Liver (tissue), 9 donors: ENCODE measurements around the gene HOXD4. TPM values are rescaled to one million over a fixed set of nuclear protein-coding genes. Genes with fewer than 3 reads are reported as not detected.

Source experiments
- DNase-seq: peaks from one replicate; pipeline ENCODE4 v3.0.0-alpha.2; 2017; ENCODE audit warnings: low spot score
- H3K27ac ChIP-seq, 2 donors: one replicate each; pipeline ENCODE4 v1.7.0; 2013; ENCODE audit warnings: inconsistent platforms in 2 of 2, low read length in 2 of 2, control low read depth in 1 of 2, low read depth in 1 of 2, mild to moderate bottlenecking in 1 of 2
- H3K27me3 ChIP-seq, 4 donors: one replicate each; pipeline versions ENCODE4 v1.6.1 to v1.7.0; 2013; ENCODE audit warnings: low read length in 3 of 4, inconsistent platforms in 1 of 4, mild to moderate bottlenecking in 1 of 4, moderate library complexity in 1 of 4; ENCODE audit not compliant: control insufficient read depth in 4 of 4, insufficient read depth in 4 of 4
- H3K36me3 ChIP-seq, 4 donors: one replicate each; pipeline versions ENCODE4 v1.6.1 to v1.7.0; 2013; ENCODE audit warnings: low read length in 3 of 4, mild to moderate bottlenecking in 3 of 4, low read depth in 1 of 4, moderate library complexity in 1 of 4; ENCODE audit not compliant: control insufficient read depth in 4 of 4, insufficient read depth in 3 of 4
- H3K4me1 ChIP-seq, 4 donors: one replicate each; pipeline versions ENCODE4 v1.6.1 to v1.7.0; 2013; ENCODE audit warnings: low read length in 3 of 4, mild to moderate bottlenecking in 3 of 4, moderate library complexity in 1 of 4; ENCODE audit not compliant: control insufficient read depth in 4 of 4, insufficient read depth in 4 of 4
- H3K4me3 ChIP-seq, 3 donors: one replicate each; pipeline versions ENCODE4 v1.6.1 to v1.7.0; 2013; ENCODE audit warnings: low read length in 3 of 3, control low read depth in 1 of 3, low read depth in 1 of 3, mild to moderate bottlenecking in 1 of 3
- H3K9ac ChIP-seq, 2 donors: one replicate each; pipeline ENCODE4 v1.7.0; 2013; ENCODE audit warnings: low read length in 2 of 2, mild to moderate bottlenecking in 2 of 2, moderate library complexity in 2 of 2, control low read depth in 1 of 2, low read depth in 1 of 2
- H3K9me3 ChIP-seq, 4 donors: one replicate each; pipeline versions ENCODE4 v1.6.1 to v1.7.0; 2013; ENCODE audit warnings: low read length in 3 of 4; ENCODE audit not compliant: control insufficient read depth in 4 of 4
- EGR1 ChIP-seq, 2 donors: IDR thresholded peaks; 2 replicates each; pipeline ENCODE4 v1.6.1; 2016 to 2018; ENCODE audit warnings: antibody characterized with exemption in 2 of 2, low read depth in 2 of 2
- FOXA1 ChIP-seq: IDR thresholded peaks from 2 replicates; pipeline ENCODE4 v1.6.1; 2016; ENCODE audit warnings: antibody characterized with exemption
- FOXA2 ChIP-seq: IDR thresholded peaks from 2 replicates; pipeline ENCODE4 v1.6.1; 2016; ENCODE audit warnings: antibody characterized with exemption
- GABPA ChIP-seq, 2 donors: IDR thresholded peaks in 1 of 2; conservative IDR thresholded peaks in 1 of 2; 2 replicates each; pipeline ENCODE4 v1.6.1; 2016; ENCODE audit warnings: antibody characterized with exemption in 2 of 2, mild to moderate bottlenecking in 1 of 2, moderate library complexity in 1 of 2
- HNF4A ChIP-seq, 2 donors: conservative IDR thresholded peaks; 2 replicates each; pipeline ENCODE4 v1.6.1; 2016; ENCODE audit warnings: antibody characterized with exemption in 2 of 2, mild to moderate bottlenecking in 2 of 2
- HNF4G ChIP-seq: IDR thresholded peaks from 2 replicates; pipeline ENCODE4 v1.6.1; 2016; ENCODE audit warnings: antibody characterized with exemption
- JUND ChIP-seq, 2 donors: IDR thresholded peaks; 2 replicates each; pipeline ENCODE4 v1.6.1; 2016; ENCODE audit warnings: antibody characterized with exemption in 2 of 2
- NR2F2 ChIP-seq: IDR thresholded peaks from 2 replicates; pipeline ENCODE4 v1.6.1; 2016; ENCODE audit warnings: antibody characterized with exemption
- RAD21 ChIP-seq, 2 donors: IDR thresholded peaks; 2 replicates each; pipeline ENCODE4 v1.6.1; 2016; ENCODE audit warnings: antibody characterized with exemption in 2 of 2, mild to moderate bottlenecking in 2 of 2
- RXRA ChIP-seq, 2 donors: IDR thresholded peaks; 2 replicates each; pipeline ENCODE4 v1.6.1; 2017 to 2018; ENCODE audit warnings: antibody characterized with exemption in 2 of 2, mild to moderate bottlenecking in 1 of 2
- SP1 ChIP-seq: IDR thresholded peaks from 2 replicates; pipeline ENCODE4 v1.6.1; 2018; ENCODE audit warnings: antibody characterized with exemption, mild to moderate bottlenecking
- TAF1 ChIP-seq: conservative IDR thresholded peaks from 2 replicates; pipeline ENCODE4 v1.6.1; 2016; ENCODE audit warnings: antibody characterized with exemption, mild to moderate bottlenecking
- YY1 ChIP-seq: IDR thresholded peaks from 2 replicates; pipeline ENCODE4 v1.6.1; 2016; ENCODE audit warnings: antibody characterized with exemption, mild to moderate bottlenecking
- WGBS: extraction: QIAGEN DNeasy Blood & Tissue Kit; methylation state at CpG from one replicate; pipeline ENCODE4 v1.1.7; 2013; 5-methylcytosine and 5-hydroxymethylcytosine counted together
- polyA plus RNA-seq, 2 donors: library from polyadenylated mRNA; stranded (reverse) in 1 of 2; unstranded in 1 of 2; fragments of 200-250 nt in 1 of 2; fragments of >200 nt in 1 of 2; fragmentation: Nextera tagmentation in 1 of 2; extraction: Ambion mirVana in 1 of 2; gene quantifications; one replicate each; pipeline versions ENCODE4 v1.2.1 to v1.2.3, GENCODE V29; 2013 to 2015
- total RNA-seq, 2 donors: library from RNA; depleted of rRNA; stranded (reverse); fragments of >200 nt; gene quantifications; one replicate each; pipeline ENCODE4 v1.2.3, GENCODE V29; 2014
- TF ChIP-seq, protein P1 (sequence below): IDR thresholded peaks from 2 replicates; pipeline ENCODE4 v1.6.1; 2016; ENCODE audit warnings: antibody characterized with exemption
- TF ChIP-seq, protein P2 (sequence below): IDR thresholded peaks from 2 replicates; pipeline ENCODE4 v1.6.1; 2016; ENCODE audit warnings: antibody characterized with exemption, mild to moderate bottlenecking
- TF ChIP-seq, protein P3 (sequence below): IDR thresholded peaks from 2 replicates; pipeline ENCODE4 v1.6.1; 2016; ENCODE audit warnings: antibody characterized with exemption
- TF ChIP-seq, protein P4 (sequence below): IDR thresholded peaks from 2 replicates; pipeline ENCODE4 v1.6.1; 2016; ENCODE audit warnings: antibody characterized with exemption
- TF ChIP-seq, protein P5 (sequence below): fragments of 150-350 bp; IDR thresholded peaks from 2 replicates; pipeline ENCODE4 v1.5.1; 2017; ENCODE audit warnings: improper control_type of control experiment, low read depth, low read length; ENCODE audit not compliant: missing input control
- donor health status: healthy.
- donor health status: healthy.
- donor health status: healthy.
- donor health status: healthy.
- donor health status: healthy.

Gene HOXD4
- total and polyA plus RNA-seq, 4 donors: not detected

DNA sequence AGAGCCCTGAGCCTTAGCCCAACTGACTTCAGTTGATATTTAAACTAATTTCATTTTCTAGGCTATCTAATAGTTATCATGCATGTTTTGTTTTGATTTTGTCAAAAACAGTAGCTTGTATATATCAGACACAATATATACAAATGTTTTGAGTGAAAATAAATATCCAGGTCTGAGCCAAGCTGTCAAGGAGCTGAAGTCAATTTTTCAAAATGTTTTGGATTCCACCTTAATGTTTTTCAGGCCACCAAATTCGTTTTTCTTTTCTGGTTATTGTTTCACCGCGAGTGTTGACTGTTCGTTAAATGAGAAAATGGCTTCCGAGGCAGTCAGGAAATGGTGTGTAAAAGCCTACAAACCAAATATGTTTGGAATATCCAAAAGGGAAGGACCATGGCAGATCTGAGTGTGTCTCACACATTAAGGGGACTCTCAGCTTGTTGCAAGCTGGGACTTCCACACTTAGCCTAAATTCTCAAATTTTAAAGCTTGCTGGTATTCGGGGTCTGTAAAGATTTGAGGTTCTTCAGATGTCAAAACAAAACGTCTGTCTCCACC is 49.0 kb upstream of the HOXD4 start:
- no peak for TF ChIP-seq HNF4A (conservative IDR thresholded peaks at IDR 0.05)
- TF ChIP-seq RAD21 (IDR thresholded peaks at IDR 0.05): no peak
- TF ChIP-seq, protein P1, sequence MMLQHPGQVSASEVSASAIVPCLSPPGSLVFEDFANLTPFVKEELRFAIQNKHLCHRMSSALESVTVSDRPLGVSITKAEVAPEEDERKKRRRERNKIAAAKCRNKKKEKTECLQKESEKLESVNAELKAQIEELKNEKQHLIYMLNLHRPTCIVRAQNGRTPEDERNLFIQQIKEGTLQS: no peak
- no peak for TF ChIP-seq RXRA (IDR thresholded peaks at IDR 0.05)
- Histone ChIP-seq H3K4me3 (no peak overlapping the region), H3K4me1 (peaks cover 0 to 23% (median 6%) of the 10 kb centered on the region in 4 donors), H3K27ac (no peak overlapping the region), H3K27me3 (peaks cover 27 to 70% (median 37%) of the 10 kb centered on the region in 4 donors), H3K9me3 (no peaks in the 10 kb centered on the region), H3K36me3 (no peaks in the 10 kb centered on the region), H3K9ac (no peak overlapping the region)
- no peak for DNase-seq
- 16% methylated on average over 7 of the region's 7 CpGs for WGBS

DNA sequence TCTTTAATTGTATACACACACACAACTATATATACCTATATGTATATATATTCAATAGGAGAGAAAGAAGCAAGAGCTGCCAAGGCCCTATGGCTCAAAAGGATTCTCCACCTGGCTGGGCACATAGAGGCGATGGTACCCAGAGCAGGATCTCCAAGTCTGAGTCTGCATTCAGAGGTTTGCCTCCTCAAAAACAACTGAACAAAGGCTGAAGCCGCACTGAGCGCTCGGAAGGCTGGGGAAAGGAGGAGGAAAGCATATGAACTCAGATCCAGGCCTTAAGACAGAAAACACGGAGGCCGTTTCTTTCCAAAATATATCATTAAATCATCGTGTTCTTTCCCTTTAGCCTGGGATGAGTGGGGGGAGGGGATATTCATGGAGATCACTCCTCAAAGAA is 48.2 kb upstream of the HOXD4 start:
- peaks cover 26 to 66% (median 37%) of the 10 kb centered on the region in 4 donors for H3K27me3 ChIP-seq
- no peak for TF ChIP-seq JUND (IDR thresholded peaks at IDR 0.05)
- TF ChIP-seq, protein P2, sequence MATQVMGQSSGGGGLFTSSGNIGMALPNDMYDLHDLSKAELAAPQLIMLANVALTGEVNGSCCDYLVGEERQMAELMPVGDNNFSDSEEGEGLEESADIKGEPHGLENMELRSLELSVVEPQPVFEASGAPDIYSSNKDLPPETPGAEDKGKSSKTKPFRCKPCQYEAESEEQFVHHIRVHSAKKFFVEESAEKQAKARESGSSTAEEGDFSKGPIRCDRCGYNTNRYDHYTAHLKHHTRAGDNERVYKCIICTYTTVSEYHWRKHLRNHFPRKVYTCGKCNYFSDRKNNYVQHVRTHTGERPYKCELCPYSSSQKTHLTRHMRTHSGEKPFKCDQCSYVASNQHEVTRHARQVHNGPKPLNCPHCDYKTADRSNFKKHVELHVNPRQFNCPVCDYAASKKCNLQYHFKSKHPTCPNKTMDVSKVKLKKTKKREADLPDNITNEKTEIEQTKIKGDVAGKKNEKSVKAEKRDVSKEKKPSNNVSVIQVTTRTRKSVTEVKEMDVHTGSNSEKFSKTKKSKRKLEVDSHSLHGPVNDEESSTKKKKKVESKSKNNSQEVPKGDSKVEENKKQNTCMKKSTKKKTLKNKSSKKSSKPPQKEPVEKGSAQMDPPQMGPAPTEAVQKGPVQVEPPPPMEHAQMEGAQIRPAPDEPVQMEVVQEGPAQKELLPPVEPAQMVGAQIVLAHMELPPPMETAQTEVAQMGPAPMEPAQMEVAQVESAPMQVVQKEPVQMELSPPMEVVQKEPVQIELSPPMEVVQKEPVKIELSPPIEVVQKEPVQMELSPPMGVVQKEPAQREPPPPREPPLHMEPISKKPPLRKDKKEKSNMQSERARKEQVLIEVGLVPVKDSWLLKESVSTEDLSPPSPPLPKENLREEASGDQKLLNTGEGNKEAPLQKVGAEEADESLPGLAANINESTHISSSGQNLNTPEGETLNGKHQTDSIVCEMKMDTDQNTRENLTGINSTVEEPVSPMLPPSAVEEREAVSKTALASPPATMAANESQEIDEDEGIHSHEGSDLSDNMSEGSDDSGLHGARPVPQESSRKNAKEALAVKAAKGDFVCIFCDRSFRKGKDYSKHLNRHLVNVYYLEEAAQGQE: no peak
- TF ChIP-seq YY1: no peak
- TF ChIP-seq FOXA2: no peak
- TF ChIP-seq RXRA (IDR thresholded peaks at IDR 0.05): no peak
- TF ChIP-seq SP1: no peak
- no peak for TF ChIP-seq NR2F2
- no peak for TF ChIP-seq HNF4G
- no peak for TF ChIP-seq GABPA (IDR thresholded peaks at IDR 0.05 in 1 of 2, conservative IDR thresholded peaks at IDR 0.05 in 1 of 2)
- TF ChIP-seq, protein P3, sequence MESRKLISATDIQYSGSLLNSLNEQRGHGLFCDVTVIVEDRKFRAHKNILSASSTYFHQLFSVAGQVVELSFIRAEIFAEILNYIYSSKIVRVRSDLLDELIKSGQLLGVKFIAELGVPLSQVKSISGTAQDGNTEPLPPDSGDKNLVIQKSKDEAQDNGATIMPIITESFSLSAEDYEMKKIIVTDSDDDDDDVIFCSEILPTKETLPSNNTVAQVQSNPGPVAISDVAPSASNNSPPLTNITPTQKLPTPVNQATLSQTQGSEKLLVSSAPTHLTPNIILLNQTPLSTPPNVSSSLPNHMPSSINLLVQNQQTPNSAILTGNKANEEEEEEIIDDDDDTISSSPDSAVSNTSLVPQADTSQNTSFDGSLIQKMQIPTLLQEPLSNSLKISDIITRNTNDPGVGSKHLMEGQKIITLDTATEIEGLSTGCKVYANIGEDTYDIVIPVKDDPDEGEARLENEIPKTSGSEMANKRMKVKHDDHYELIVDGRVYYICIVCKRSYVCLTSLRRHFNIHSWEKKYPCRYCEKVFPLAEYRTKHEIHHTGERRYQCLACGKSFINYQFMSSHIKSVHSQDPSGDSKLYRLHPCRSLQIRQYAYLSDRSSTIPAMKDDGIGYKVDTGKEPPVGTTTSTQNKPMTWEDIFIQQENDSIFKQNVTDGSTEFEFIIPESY: no peak
- TF ChIP-seq, protein P4, sequence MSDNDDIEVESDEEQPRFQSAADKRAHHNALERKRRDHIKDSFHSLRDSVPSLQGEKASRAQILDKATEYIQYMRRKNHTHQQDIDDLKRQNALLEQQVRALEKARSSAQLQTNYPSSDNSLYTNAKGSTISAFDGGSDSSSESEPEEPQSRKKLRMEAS: no peak
- no peak for TF ChIP-seq TAF1
- no peak for TF ChIP-seq FOXA1
- TF ChIP-seq HNF4A (conservative IDR thresholded peaks at IDR 0.05): no peak
- TF ChIP-seq, protein P1: no peak
- TF ChIP-seq RAD21 (IDR thresholded peaks at IDR 0.05): no peak
- TF ChIP-seq, protein P5, sequence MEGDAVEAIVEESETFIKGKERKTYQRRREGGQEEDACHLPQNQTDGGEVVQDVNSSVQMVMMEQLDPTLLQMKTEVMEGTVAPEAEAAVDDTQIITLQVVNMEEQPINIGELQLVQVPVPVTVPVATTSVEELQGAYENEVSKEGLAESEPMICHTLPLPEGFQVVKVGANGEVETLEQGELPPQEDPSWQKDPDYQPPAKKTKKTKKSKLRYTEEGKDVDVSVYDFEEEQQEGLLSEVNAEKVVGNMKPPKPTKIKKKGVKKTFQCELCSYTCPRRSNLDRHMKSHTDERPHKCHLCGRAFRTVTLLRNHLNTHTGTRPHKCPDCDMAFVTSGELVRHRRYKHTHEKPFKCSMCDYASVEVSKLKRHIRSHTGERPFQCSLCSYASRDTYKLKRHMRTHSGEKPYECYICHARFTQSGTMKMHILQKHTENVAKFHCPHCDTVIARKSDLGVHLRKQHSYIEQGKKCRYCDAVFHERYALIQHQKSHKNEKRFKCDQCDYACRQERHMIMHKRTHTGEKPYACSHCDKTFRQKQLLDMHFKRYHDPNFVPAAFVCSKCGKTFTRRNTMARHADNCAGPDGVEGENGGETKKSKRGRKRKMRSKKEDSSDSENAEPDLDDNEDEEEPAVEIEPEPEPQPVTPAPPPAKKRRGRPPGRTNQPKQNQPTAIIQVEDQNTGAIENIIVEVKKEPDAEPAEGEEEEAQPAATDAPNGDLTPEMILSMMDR: no peak
- no peak for TF ChIP-seq EGR1 (IDR thresholded peaks at IDR 0.05; ENCODE audit: low read depth in 2 of 2)
- 25% methylated on average over 7 of the region's 7 CpGs for WGBS

More for the DNA sequence above, 48.2 kb upstream of the HOXD4 start:
- Histone ChIP-seq H3K4me3 (no peak overlapping the region), H3K9ac (no peak overlapping the region), H3K36me3 (no peaks in the 10 kb centered on the region), H3K4me1 (peaks cover 0 to 21% (median 3%) of the 10 kb centered on the region in 4 donors), H3K27ac (no peak overlapping the region), H3K9me3 (no peaks in the 10 kb centered on the region)
- no peak for DNase-seq
